Measurements from ENCODE around the gene GMPPA.
A peak's percentile ranks its signal among the peaks of the same experiment; 100 is the strongest.

GMPPA gene

DNA sequence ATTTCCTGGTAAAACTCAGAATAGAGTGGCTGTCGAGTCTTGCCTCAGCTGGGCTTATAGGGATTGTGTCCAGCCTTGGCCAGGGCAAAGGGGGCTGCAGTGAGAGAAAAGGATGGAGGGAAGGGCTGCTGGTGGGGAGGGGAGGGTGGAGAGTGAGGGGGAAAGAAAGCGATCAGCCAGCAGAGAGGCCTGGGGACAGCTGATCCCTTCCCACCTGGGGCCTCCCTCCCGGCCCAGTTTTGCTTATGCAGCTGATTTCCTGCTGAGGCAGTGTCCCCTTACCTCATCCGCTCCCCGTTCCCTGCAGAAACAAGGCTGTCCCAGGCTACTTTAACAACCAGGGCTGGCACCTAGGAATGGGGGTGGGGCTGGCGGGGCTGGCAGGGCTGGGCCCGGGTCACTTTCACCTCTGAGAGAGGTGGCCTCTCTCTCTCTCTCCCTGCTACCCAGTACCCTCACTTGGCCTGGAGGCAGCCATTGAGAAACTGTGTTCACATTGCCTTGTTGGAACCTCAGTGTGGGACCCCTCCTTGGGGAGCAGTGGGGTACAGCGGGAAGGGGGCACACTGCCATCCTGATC is 12.2 kb upstream of the GMPPA start:
- no peak for DNase-seq (ENCODE audit: low read depth)

DNA sequence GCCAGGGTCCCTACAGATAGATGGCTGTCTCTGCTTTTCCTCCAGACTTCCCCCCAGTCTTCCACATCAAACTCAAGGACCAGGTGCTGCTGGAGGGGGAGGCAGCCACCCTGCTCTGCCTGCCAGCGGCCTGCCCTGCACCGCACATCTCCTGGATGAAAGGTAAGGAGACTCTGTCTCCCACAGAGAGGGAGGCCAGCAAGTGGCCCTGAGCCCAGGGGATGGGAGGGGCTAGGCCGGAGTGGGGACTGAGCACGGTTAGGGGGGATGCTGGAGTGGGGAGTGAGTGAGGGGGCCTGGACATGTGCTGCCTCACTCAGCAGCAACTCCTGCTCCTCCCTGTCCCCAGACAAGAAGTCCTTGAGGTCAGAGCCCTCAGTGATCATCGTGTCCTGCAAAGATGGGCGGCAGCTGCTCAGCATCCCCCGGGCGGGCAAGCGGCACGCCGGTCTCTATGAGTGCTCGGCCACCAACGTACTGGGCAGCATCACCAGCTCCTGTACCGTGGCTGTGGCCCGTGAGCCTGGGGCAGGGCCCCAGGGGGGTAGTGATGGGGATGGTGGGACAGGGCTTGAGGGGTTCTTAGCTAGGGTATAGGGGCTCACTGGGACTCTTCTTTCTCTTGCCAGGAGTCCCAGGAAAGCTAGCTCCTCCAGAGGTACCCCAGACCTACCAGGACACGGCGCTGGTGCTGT is 10.4 kb upstream of the GMPPA start:
- no peak for DNase-seq (ENCODE audit: low read depth)

DNA sequence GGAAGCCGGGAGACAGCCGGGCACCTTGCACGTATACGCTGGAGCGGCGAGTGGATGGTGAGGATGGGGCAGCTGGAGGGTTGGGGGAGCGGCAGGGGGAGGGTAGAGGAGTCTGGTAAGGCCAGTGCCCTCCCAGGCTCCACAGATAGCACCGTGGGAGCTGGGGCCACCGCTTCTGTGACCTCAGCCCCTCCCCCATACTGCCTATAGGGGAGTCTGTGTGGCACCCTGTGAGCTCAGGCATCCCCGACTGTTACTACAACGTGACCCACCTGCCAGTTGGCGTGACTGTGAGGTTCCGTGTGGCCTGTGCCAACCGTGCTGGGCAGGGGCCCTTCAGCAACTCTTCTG is 9.9 kb upstream of the GMPPA start:
- DNase-seq (ENCODE audit: low read depth), result no peak

DNA sequence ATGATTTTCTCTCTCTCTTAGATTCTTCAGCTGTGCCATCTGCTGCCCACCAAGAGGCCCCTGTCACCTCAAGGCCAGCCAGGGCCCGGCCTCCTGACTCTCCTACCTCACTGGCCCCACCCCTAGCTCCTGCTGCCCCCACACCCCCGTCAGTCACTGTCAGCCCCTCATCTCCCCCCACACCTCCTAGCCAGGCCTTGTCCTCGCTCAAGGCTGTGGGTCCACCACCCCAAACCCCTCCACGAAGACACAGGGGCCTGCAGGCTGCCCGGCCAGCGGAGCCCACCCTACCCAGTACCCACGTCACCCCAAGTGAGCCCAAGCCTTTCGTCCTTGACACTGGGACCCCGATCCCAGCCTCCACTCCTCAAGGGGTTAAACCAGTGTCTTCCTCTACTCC is 9.4 kb upstream of the GMPPA start:
- no peak for DNase-seq (ENCODE audit: low read depth)

DNA sequence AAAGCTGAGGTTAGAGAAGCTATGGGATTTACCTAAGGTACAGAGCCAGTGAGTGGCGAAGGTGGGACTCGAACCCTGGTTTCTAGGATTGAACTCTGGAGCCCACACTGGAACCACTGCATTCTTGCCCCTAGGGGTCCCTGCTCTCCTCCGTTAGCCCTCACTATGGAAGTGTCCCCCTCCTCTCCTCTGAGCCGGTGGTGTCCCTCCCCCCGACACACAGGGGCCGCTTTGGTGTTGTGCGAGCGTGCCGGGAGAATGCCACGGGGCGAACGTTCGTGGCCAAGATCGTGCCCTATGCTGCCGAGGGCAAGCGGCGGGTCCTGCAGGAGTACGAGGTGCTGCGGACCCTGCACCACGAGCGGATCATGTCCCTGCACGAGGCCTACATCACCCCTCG is 8.5 kb upstream of the GMPPA start:
- no peak for DNase-seq (ENCODE audit: low read depth)

DNA sequence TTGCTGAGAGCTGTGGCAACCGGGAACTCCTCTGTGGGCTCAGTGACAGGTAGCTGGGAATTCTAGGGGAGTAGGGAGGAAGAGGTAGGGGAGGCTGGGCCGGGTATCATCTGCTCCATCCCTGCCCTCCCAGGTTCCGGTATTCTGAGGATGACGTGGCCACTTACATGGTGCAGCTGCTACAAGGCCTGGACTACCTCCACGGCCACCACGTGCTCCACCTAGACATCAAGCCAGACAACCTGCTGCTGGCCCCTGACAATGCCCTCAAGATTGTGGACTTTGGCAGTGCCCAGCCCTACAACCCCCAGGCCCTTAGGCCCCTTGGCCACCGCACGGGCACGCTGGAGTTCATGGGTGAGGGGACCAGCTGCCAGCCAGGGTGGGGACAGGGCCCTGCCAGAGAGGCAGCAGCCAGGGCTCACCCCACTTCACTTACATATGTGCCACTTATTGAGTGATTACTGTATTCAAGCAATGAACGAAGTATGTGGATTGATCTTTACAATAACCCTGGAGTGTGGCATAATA is 8.0 kb upstream of the GMPPA start:
- DNase-seq (ENCODE audit: low read depth), result no peak

DNA sequence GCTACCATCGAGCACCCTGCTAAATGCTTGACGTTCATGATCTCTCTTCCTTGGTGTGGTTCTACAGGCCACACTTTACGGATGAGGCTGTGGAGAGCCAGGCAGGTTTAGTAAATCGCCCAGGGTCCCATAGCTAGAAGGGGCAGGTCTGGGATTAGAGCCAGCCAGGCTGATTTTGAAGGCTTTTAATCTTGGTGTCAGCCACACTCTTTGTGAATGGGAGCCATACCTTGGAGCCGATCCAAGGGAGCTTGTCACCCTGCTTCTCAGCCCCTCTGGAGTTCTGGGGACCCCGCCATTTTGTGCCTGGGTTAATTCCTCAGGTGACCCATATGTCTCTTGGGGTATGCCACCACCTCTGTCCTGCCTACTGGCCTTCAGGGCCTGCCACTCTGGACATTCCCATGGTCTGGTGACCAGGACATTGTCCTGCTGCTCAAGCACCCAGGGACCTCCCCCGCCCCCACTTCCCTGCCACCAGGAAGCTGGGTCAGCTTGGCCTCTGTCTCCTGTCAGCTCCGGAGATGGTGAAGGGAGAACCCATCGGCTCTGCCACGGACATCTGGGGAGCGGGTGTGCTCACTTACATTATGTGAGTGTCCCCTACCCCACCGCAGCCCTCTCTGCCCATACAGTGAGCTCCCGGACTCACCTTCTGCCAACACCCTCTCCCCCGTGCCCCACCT is 7.3 kb upstream of the GMPPA start:
- no peak for DNase-seq (ENCODE audit: low read depth)

DNA sequence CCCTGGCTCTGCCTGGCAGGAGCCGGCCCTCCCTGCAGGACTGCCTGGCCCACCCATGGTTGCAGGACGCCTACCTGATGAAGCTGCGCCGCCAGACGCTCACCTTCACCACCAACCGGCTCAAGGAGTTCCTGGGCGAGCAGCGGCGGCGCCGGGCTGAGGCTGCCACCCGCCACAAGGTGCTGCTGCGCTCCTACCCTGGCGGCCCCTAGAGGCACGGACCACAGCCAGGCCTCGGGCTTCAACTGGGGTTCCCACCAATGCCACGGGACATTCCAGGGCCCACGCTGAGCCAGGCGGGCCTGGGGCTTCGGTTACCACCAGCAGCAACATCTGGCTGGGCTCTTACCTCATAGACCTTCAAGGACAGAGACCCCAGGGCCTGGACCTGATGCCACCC is 6.1 kb upstream of the GMPPA start:
- DNase-seq (ENCODE audit: low read depth), result no peak

DNA sequence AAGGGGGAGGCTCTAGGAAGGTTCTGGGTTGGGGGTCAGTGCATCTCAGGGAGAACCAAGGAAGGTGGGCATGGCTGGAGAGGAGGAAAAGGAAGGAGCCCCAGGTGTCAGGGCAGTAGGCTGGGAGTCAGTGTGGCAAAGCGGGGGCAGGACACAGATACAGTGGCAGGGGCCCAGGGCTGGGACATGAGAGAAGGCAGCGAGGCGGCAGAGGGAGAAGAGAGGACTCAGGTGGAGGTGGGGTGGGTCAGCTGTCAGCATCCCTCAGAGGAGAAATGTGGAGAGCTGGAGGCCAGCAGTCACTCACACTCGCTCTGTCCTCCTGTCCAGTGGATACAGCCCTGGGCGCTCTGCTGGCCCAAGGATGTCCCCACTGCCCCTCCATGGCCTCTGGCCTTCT is 5.6 kb upstream of the GMPPA start:
- no peak for DNase-seq (ENCODE audit: low read depth)

DNA sequence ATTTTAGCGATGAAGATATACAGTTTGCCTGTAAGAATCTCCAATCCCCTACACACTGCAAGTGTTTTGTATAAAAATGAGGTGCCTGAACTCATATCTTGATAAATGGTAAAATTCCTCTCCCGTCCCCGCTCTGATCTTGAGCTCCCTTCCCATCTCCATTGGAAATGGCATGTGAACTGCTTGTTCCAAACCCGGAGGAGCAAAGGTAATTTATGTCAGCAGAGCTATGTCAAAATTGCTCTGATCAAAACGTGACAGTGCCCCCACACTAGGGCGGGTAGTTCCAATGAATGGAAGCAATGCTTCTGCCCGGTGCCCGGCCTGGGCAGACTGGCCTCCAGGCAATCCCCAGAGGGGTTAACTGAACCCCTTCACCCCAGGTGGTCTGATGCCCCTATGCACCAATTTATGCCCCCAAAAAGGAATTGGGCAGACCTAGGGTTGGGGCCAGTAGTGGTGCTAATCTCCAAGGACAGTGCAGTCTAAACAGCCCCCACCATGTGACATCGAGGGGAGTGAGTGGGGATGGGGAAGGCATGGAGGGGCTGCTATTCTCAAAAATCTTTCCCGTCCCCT is 3.6 kb upstream of the GMPPA start:
- DNase-seq (ENCODE audit: low read depth), result no peak

DNA sequence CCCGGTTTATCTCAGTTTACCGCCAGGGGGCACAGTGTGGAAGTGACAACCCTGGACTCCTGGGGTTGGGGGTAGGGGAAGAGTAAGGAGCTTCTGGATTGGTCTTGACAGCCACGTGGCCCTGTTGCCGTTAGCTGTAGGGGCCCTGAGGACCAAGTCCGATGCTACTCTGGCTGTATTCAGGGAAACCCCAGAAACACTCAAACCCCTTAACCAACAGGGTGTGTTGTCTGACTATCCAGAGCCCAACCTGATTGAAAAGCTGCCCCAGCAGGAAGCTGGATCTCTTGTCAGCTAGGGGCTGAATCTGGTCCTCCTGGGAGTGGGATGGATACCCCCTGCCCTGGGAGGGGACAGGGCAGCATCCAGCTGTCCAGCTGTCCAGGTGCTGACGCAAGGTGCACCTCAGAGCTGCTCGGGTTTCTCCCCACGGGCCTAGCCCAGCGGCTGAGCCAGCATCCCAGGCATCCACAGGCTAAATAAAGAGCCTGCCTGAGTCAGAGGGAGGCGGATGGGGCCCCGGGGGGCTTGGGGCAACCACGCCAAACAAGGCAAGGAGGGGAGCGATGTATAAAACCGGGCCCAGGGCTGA is 3.1 kb upstream of the GMPPA start:
- peak; percentile 65 for DNase-seq (ENCODE audit: low read depth)

DNA sequence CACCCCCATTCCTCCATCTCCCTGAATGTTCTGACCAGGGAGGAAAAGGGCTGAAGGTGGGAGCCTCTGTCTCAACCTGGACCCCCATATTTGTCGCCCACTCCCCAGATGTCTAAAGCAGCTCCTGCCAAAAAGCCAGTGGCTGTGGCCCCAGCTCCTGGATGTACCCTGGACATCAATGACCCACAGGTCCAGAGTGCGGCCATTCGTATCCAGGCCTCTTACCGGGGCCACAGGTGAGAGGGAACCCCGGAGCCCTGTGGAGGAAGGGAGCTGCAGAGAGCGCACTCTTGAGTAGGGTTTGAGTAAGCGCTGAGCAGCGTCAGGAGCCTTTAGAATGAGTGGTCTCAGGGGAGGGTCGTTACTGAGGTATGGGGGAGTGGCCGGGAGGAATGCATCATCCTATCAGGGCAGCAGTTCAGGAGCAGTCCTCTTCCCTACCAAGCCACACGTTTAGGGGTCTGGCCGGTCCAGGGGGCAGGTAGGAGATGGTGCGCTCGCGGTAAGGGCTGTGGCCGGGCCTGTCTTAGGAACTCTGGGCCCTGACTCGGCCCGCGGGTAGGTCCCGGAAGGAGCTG is 2.4 kb upstream of the GMPPA start:
- no peak for DNase-seq (ENCODE audit: low read depth)

DNA sequence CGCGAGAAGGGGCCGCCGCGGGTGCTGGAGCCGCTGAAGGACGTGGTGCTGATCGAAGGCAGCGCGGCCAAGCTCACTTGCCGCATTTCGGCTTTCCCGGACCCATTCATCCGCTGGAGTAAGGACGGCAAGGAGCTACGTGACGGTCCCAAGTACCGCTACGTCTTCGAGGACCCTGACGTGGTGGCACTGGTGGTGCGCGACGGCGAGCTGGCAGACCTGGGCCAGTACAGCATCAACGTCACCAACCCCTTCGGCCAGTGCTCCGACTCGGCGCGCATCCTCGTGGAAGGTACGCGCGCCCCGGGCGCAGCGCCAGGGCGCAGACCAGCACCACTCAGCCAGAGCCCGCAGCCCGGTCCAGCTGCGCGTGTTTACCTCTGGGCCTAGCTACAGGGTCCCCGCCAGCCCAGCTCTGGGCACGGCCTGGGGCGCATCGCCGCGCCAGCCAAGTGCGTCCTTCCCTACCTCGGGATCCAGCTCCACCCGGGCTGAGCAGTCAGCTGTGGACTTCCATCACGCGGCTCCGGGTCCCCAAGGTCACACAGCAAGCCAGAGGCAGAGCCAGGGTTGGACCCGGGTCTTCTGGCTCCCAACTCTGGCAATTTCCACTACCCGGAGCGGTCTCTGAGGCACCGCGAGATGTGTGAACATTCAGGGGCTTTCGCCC is 1.7 kb upstream of the GMPPA start:
- DNase-seq (ENCODE audit: low read depth), result no peak

DNA sequence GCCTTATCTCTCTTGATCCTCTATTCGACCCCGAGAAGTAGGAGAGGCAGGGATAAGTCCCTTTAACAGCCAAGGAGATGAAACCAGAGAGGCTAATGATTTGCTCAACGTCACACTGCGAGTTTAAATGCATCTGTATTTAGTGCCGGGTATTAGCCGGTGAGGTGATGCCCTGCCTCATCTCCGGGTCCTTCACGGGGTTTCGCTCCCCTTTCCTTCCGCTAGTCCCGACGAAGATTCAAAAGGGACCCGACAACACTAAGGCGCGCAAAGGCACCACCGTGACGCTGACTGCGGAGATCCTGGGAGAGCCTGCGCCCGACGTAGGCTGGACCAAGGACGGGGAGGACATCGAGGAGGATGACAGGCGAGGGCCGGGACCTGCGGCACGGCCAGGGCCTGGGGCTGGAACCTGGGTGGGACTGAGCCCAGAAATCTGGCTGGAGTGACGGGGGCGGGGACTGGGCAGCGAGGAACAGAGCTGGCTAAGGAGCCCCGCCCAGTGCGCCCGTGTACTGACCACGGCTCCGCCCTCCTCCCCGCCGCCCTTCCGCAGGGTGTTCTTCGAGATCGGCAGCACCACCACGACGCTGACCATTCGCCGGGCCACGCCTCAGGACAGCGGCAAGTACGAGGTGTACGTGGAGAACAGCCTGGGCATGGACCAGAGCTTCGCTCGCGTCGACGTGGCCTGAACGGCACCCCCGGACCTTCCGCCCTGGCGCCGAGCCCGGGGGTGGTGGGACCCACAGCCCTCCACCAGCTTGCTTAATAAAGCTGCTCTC is 1.0 kb upstream of the GMPPA start:
- DNase-seq (ENCODE audit: low read depth), result peak; percentile 60

DNA sequence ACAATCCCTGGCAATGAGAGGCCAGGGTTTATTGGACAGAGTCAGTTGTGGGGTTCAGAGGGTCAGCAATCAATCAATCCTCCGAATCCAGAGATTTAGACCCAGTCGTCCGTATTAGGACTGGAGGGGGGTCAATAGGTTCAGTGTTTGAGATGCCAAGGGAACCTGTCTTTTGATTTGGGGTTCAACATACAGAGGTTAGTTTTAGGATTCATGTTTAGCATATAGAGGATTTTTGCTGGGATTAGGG is 292 bp downstream of the GMPPA start:
- DNase-seq (ENCODE audit: low read depth), result no peak

DNA sequence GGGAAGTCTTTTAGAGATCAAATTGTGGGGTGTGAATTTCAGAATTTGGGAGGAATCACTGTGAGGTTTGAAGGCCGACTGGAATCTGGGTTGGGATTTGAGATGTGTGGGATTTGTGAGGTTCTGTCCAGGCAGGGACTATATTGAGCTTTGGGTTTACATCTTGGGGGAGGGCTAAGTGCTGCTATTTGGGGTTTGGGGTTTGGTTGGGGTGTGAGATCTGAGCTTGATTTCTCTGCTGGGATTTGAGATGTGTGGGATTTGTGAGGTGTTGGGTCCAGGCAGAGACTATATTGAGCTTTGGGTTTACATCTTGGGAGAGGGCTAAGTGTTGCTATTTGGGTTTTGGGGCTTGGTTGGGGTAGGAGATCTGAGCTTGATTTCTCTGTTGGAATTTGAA is 864 bp downstream of the GMPPA start:
- no peak for DNase-seq (ENCODE audit: low read depth)

DNA sequence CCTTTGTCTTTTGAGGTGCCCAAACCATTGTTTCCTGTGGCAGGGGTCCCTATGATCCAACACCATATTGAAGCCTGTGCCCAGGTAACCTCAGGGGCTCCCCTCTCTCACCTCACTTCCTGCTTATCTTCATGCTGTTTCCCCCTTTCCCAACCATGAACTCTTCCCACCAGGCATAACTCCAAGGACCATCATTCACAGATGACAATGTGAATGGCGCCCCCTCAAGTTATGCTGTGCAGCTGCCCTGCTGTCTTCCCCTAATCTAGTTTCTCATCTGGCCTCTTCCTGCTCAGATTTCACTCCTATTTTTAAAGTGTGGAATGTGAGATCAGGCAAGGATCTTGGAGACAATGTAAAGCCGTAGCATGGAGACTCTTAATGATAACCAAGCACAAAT is 1.4 kb downstream of the GMPPA start:
- DNase-seq (ENCODE audit: low read depth), result no peak

DNA sequence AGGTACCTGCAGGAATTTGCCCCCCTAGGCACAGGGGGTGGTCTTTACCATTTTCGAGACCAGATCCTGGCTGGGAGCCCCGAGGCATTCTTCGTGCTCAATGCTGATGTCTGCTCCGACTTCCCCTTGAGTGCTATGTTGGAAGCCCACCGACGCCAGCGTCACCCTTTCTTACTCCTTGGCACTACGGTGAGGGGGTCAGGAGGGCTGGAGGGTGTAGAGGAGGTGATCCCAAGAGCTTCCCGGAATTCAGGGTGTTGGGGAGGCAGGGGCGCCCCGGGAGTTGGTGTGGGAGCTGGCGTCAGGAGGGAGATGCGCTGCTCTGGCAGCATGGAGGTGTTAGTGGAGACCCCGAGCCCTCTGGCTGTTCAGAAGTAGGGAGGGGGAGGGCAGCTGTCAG is 3.2 kb downstream of the GMPPA start:
- no peak for DNase-seq (ENCODE audit: low read depth)

DNA sequence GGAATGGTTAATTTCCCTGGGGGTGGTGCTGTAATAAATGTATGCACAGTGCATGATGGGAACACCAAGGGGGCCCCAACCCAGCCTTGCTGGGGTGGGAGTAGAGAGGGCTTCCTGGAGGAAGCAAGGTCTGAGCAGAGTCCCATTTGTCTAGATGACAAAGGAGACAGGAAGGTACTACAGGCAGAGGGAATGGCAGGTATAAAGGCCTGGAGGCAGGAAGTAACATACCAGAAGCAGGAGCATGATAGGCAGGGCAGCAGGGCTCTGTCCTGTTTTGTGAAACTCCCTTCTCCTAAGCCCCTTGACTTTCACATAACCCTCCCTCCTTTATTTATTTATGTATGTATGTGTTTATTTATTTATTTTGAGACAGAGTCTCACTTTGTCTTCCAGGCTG is 3.9 kb downstream of the GMPPA start:
- no peak for DNase-seq (ENCODE audit: low read depth)

DNA sequence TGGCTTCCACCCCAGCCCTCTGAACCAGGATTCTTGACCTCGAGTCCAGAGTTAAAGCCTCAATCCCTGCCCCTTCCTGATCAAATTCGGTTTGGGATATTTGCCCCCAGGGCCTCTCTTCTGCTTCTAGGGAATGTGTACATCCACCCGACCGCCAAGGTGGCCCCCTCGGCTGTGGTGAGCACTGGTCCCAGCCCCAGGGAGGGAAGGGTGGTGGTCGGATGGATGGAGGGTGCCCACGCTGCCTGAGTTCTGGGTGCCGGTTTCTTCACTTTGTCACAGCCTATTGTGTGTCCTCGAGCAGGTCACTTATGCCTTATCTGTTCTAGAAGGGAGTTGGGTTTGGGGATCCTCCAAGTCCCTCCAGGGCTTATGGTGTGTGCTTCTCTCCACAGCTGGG is 6.9 kb downstream of the GMPPA start:
- DNase-seq (ENCODE audit: low read depth), result no peak

DNA sequence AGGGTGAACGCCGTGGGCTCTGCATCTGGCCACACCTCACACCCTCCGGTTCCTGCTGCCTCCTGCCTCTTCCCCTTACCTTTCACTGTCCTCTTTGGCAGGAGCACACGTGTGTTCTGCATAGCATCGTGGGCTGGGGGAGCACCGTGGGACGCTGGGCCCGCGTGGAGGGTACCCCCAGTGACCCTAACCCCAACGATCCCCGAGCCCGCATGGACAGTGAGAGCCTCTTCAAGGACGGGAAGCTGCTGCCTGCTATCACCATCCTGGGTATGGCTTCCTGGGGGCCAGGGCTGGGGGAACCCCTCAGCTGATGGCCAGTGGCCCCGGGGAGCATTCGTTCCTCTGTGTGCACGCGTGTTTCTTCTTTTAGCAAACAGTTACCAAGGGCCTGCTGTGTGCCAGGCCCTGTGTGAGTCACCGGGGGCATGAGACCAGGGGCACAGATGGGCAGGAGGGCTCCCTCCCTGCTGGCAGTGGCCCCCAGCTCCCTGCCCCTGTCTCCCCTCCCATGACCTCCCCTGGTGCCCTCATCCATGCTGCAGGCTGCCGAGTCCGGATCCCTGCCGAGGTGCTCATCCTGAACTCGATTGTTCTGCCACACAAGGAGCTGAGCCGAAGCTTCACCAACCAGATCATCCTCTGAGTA is 7.6 kb downstream of the GMPPA start:
- no peak for DNase-seq (ENCODE audit: low read depth)
